ENCODE results near the gene NAA11.

- TF ChIP-seq CTCF (conservative IDR thresholded peaks at IDR 0.05; ENCODE audit: low read length): no peak
- no peak for TF ChIP-seq EZH2phosphoT487 (IDR thresholded peaks at IDR 0.05; ENCODE audit: borderline replicate concordance, low read depth, low read length)
These were observed 29.0 kb downstream of the NAA11 start for GRCh38 chr4:79296768-79297428.
